ENCODE results near the gene UBE2E2. TPM values are rescaled to one million over a fixed set of nuclear protein-coding genes. Genes with fewer than 3 reads are reported as not detected.

UBE2E2 gene
- total and polyA plus RNA-seq, 7 experiments from 2014 or later, result 2.4 to 28.8 (median 15.3) TPM

DNA sequence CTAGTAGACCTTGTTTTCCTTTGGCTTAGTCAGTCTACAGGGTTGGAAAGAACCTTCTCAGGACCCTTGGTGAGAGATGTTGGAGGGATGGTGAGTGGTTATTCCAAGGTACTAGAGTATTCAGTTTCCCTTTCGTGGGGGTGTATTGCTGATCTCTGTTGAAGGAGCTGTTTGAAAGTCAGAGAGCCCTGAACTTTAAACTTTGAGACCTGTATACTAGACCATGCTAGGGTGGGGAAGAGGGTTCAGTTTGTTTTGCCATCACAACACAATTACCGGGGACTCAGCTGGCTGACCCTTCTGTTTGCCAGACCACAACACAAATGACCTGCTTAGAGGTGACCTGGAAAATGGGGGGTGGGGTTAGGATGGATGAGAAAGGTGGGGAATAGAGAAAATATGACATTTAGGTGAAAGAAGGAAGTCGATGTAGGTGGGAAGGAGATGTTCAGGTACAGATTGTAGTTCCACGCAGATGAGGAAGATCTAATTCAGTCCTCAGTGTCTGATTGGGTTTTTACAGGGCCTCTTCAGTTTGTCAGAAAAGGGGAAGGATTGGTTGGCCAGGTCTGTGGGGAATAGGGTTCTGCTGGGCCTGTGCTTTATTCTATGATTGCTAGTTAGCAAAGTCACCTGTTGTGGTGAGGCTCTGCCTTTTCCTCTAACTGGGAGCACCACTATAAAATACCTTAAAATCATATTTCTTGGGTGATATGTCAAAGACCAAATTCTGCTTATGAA is 6.8 kb downstream of the UBE2E2 start:
- peaks cover 0 to 6% of the 10 kb centered on the region in 2 donors for H3K27me3 ChIP-seq (ENCODE audit: control insufficient read depth in 2 of 2, insufficient read depth in 2 of 2, low read length in 2 of 2)
- ChIA-PET POLR2A (no interaction called here), CTCF (no interaction called here)
- H3K36me3 Mint-ChIP-seq, result peaks cover 0 to 12% (median 0%) of the 10 kb centered on the region in 5 donors
- H3K4me1 ChIP-seq (ENCODE audit: control insufficient read depth in 2 of 2, insufficient read depth in 2 of 2, low read length in 2 of 2), result peaks cover 0 to 1% of the 10 kb centered on the region in 2 donors
- peaks cover 0 to 4% (median 0%) of the 10 kb centered on the region in 5 donors for H3K27me3 Mint-ChIP-seq
- H3K4me3 ChIP-seq (ENCODE audit: low read length), result no peak overlapping the region
- H3K36me3 ChIP-seq (ENCODE audit: control insufficient read depth in 2 of 3, insufficient read depth in 3 of 3, low read length in 3 of 3), result no peaks in the 10 kb centered on the region
- H3K4me1 Mint-ChIP-seq, result peaks cover 3 to 30% (median 20%) of the 10 kb centered on the region in 7 donors
- DNase-seq, result no peak
- peak overlapping the region in 1 of 9 donors; percentile 19 for H3K27ac Mint-ChIP-seq
- H3K4me3 Mint-ChIP-seq, result no peak overlapping the region
- ATAC-seq, result no peak
- no peaks in the 10 kb centered on the region for H3K9me3 ChIP-seq (ENCODE audit: control insufficient read depth in 2 of 3, low read length in 3 of 3)
- no peak overlapping the region for H3K27ac ChIP-seq (ENCODE audit: low read depth, low read length)
- H3K9me3 Mint-ChIP-seq, result no peaks in the 10 kb centered on the region
- intact Hi-C loops (cut with micrococcal nuclease), result loop anchor here (10.0 kb wide), 2 partner anchors 705 to 735 kb away; partner anchors contain the start of genes NKIRAS1 (in 2 of the 2), RPL15 (in 2 of the 2) and NR1D2 (in 1 of the 2)

DNA sequence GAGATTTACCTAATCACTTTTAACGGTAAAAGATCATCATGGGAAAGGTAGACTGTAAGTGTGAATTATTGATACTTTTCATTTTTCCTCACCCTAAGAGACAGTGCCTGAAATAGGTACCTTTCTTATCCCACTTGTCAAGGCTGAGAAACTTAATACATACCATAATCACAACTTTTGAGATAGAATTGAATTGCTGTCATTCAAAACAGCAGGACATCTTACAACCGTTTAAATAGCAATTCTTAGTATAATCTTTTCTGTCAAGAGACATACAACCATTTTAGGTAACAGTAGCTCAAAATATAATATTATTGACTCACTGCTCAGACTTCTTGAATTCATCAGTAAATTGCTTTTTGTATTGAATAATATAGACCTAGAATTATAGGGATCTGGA is 10.7 kb downstream of the UBE2E2 start:
- CTCF ChIA-PET, result no interaction called here
- no peaks in the 10 kb centered on the region for H3K27me3 Mint-ChIP-seq
- no peak for DNase-seq
- Histone ChIP-seq H3K36me3 (ENCODE audit: control insufficient read depth in 2 of 3, insufficient read depth in 3 of 3, low read length in 3 of 3) (no peaks in the 10 kb centered on the region), H3K27ac (ENCODE audit: low read depth, low read length) (no peak overlapping the region), H3K9me3 (ENCODE audit: control insufficient read depth in 2 of 3, low read length in 3 of 3) (no peaks in the 10 kb centered on the region), H3K27me3 (ENCODE audit: control insufficient read depth in 2 of 2, insufficient read depth in 2 of 2, low read length in 2 of 2) (no peaks in the 10 kb centered on the region), H3K4me1 (ENCODE audit: control insufficient read depth in 2 of 2, insufficient read depth in 2 of 2, low read length in 2 of 2) (no peaks in the 10 kb centered on the region), H3K4me3 (ENCODE audit: low read length) (no peak overlapping the region)
- ATAC-seq, result no peak
- intact Hi-C loops (cut with micrococcal nuclease), result no loop called here
- H3K9me3 Mint-ChIP-seq, result no peaks in the 10 kb centered on the region
- peaks cover 0 to 17% (median 0%) of the 10 kb centered on the region in 5 donors for H3K36me3 Mint-ChIP-seq
- POLR2A ChIA-PET, result interaction anchor here (0.9 to 1.3 kb wide), 2 partner anchors 13 to 15 kb away, joined by 3 to 4 read pairs; no protein-coding TSS in a partner anchor
- no peak overlapping the region for H3K4me3 Mint-ChIP-seq
- peaks cover 0 to 25% (median 16%) of the 10 kb centered on the region in 7 donors for H3K4me1 Mint-ChIP-seq
- no peak overlapping the region for H3K27ac Mint-ChIP-seq

DNA sequence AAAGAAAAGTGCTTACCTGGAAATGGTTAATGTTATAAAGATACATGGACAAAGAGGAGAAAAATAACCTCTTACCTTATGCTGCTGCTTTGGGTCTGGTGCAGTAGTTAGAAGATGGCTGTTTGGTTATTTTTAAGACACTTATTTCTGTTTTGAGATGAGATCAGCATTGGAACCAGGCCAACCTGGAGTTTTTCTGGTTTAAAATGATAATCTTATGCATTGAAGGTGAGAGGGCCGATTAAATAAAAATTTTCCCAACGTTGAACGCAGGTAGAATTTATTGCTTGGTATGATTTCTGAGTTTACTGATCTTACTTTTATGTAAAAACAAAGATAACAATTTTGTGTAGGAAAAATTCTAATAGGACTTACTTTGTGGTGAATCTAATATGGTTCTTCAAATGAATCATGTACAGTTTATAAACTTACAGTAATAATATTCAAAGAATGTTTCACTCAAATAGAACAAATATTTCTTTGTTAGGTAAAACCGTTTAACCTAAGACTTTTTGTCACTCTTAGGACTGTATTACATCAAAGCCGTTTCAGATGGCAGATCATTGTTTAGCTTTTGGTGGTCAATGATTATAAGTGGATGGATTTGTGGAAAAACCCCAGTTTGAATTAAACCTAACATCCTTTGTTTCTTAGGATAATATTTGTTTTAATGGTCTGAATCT is 14.9 kb downstream of the UBE2E2 start:
- Histone ChIP-seq H3K4me1 (ENCODE audit: control insufficient read depth in 2 of 2, insufficient read depth in 2 of 2, low read length in 2 of 2) (peaks cover 0 to 5% of the 10 kb centered on the region in 2 donors), H3K27me3 (ENCODE audit: control insufficient read depth in 2 of 2, insufficient read depth in 2 of 2, low read length in 2 of 2) (no peaks in the 10 kb centered on the region), H3K4me3 (ENCODE audit: low read length) (no peak overlapping the region), H3K36me3 (ENCODE audit: control insufficient read depth in 2 of 3, insufficient read depth in 3 of 3, low read length in 3 of 3) (no peaks in the 10 kb centered on the region), H3K9me3 (ENCODE audit: control insufficient read depth in 2 of 3, low read length in 3 of 3) (no peaks in the 10 kb centered on the region), H3K27ac (ENCODE audit: low read depth, low read length) (no peak overlapping the region)
- DNase-seq (no peak), ATAC-seq (no peak)
- intact Hi-C loops (cut with micrococcal nuclease), result no loop called here
- Mint-ChIP-seq H3K27ac (no peak overlapping the region), H3K4me1 (peaks cover 0 to 44% (median 34%) of the 10 kb centered on the region in 7 donors), H3K36me3 (peaks cover 0 to 12% (median 8%) of the 10 kb centered on the region in 5 donors), H3K4me3 (no peak overlapping the region), H3K9me3 (peaks cover 0 to 11% (median 3%) of the 10 kb centered on the region in 11 donors), H3K27me3 (no peaks in the 10 kb centered on the region)
- CTCF ChIA-PET, result no interaction called here
- POLR2A ChIA-PET, result no interaction called here

DNA sequence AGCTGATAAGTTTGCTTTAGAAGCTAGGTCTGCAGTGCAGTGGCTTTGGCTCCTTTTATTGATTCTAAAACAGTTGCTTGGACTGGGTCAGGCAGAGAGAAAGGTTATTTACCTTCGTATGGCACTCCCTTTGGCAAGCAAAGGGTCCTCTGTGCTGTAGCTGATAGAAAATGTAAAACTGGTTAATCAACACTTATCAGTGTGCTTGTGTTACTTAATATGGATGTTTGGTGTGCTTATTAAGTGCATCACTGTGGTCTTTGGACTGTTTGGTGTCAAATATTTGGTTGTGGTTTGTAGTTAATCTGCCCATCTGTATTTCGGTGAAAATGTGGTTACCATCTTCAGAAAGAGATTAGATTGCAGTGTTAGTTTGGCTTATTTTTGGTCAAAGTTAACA is 16.0 kb downstream of the UBE2E2 start:
- DNase-seq, result no peak
- H3K4me3 Mint-ChIP-seq, result peak overlapping the region in 1 of 10 donors; percentile 21
- no peaks in the 10 kb centered on the region for H3K36me3 ChIP-seq (ENCODE audit: control insufficient read depth in 2 of 3, insufficient read depth in 3 of 3, low read length in 3 of 3)
- H3K27ac Mint-ChIP-seq, result peak overlapping the region in 3 of 9 donors; percentile 1 to 3 (median 1)
- H3K27me3 ChIP-seq (ENCODE audit: control insufficient read depth in 2 of 2, insufficient read depth in 2 of 2, low read length in 2 of 2), result no peaks in the 10 kb centered on the region
- POLR2A ChIA-PET, result no interaction called here
- CTCF ChIA-PET, result no interaction called here
- peaks cover 0 to 44% (median 31%) of the 10 kb centered on the region in 7 donors for H3K4me1 Mint-ChIP-seq
- no peaks in the 10 kb centered on the region for H3K9me3 ChIP-seq (ENCODE audit: control insufficient read depth in 2 of 3, low read length in 3 of 3)
- no peak overlapping the region for H3K4me3 ChIP-seq (ENCODE audit: low read length)
- H3K9me3 Mint-ChIP-seq, result peaks cover 0 to 11% (median 5%) of the 10 kb centered on the region in 11 donors
- no peak overlapping the region for H3K27ac ChIP-seq (ENCODE audit: low read depth, low read length)
- H3K36me3 Mint-ChIP-seq, result peaks cover 0 to 12% (median 11%) of the 10 kb centered on the region in 5 donors
- H3K27me3 Mint-ChIP-seq, result no peaks in the 10 kb centered on the region
- peaks cover 0 to 5% of the 10 kb centered on the region in 2 donors for H3K4me1 ChIP-seq (ENCODE audit: control insufficient read depth in 2 of 2, insufficient read depth in 2 of 2, low read length in 2 of 2)
- ATAC-seq, result no peak
- intact Hi-C loops (cut with micrococcal nuclease), result no loop called here

DNA sequence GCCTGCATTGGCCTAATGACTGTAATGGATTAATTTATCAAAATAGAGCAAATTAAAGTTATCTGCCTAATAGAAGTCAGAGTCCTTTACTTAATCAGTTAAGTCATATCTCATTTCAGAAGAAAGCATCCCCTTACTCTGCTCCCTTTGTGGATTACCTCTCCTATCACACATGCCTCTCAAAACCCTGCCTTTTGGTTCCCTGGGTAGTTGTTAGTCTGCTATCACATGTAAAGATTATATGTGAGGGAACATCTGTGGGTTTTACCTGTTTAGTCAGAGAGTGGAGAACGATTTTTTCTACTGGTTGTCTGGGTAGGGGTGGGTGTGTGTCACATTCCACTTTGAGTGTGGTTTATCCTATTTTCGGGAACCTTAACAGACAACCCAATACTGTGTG is 16.4 kb downstream of the UBE2E2 start:
- DNase-seq (no peak), ATAC-seq (no peak)
- Mint-ChIP-seq H3K4me1 (peaks cover 0 to 44% (median 31%) of the 10 kb centered on the region in 7 donors), H3K27me3 (no peaks in the 10 kb centered on the region), H3K4me3 (peak overlapping the region in 1 of 10 donors; percentile 21), H3K36me3 (peaks cover 0 to 12% (median 11%) of the 10 kb centered on the region in 5 donors), H3K9me3 (peaks cover 0 to 12% (median 5%) of the 10 kb centered on the region in 11 donors), H3K27ac (peak overlapping the region in 3 of 9 donors; percentile 1 to 26 (median 3))
- H3K27me3 ChIP-seq (ENCODE audit: control insufficient read depth in 2 of 2, insufficient read depth in 2 of 2, low read length in 2 of 2), result no peaks in the 10 kb centered on the region
- H3K4me1 ChIP-seq (ENCODE audit: control insufficient read depth in 2 of 2, insufficient read depth in 2 of 2, low read length in 2 of 2), result peaks cover 0 to 5% of the 10 kb centered on the region in 2 donors
- no peaks in the 10 kb centered on the region for H3K9me3 ChIP-seq (ENCODE audit: control insufficient read depth in 2 of 3, low read length in 3 of 3)
- ChIA-PET POLR2A (no interaction called here), CTCF (no interaction called here)
- intact Hi-C loops (cut with micrococcal nuclease), result no loop called here
- no peak overlapping the region for H3K27ac ChIP-seq (ENCODE audit: low read depth, low read length)
- H3K4me3 ChIP-seq (ENCODE audit: low read length), result no peak overlapping the region
- no peaks in the 10 kb centered on the region for H3K36me3 ChIP-seq (ENCODE audit: control insufficient read depth in 2 of 3, insufficient read depth in 3 of 3, low read length in 3 of 3)

DNA sequence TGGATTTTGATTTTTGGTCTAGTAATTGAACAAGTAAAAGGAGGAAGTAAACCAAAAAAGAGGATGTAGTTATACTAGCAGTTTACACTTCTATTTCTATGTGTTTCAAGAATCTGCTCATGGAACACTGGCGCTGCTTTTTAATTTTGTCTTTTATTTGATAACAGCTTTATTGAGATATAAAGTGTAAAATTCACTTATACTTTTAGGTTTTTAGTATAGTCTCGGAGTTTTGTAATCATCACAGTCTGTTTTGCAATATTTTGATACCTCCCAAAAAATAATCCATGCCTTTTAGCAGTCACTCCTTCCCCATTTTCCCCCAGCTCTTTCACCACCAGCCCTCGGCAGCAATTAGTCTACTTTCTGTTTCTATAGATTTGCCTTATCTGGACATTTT is 18.0 kb downstream of the UBE2E2 start:
- H3K36me3 Mint-ChIP-seq, result peaks cover 0 to 12% (median 9%) of the 10 kb centered on the region in 5 donors
- H3K36me3 ChIP-seq (ENCODE audit: control insufficient read depth in 2 of 3, insufficient read depth in 3 of 3, low read length in 3 of 3), result no peaks in the 10 kb centered on the region
- no peak overlapping the region for H3K4me3 Mint-ChIP-seq
- no peak overlapping the region for H3K27ac Mint-ChIP-seq
- no peak for ATAC-seq
- no peaks in the 10 kb centered on the region for H3K27me3 ChIP-seq (ENCODE audit: control insufficient read depth in 2 of 2, insufficient read depth in 2 of 2, low read length in 2 of 2)
- intact Hi-C loops (cut with micrococcal nuclease), result no loop called here
- no peak overlapping the region for H3K4me3 ChIP-seq (ENCODE audit: low read length)
- H3K9me3 Mint-ChIP-seq, result peaks cover 0 to 15% (median 7%) of the 10 kb centered on the region in 11 donors
- no peaks in the 10 kb centered on the region for H3K9me3 ChIP-seq (ENCODE audit: control insufficient read depth in 2 of 3, low read length in 3 of 3)
- CTCF ChIA-PET, result no interaction called here
- H3K27ac ChIP-seq (ENCODE audit: low read depth, low read length), result no peak overlapping the region
- peaks cover 0 to 5% of the 10 kb centered on the region in 2 donors for H3K4me1 ChIP-seq (ENCODE audit: control insufficient read depth in 2 of 2, insufficient read depth in 2 of 2, low read length in 2 of 2)
- DNase-seq, result no peak
- H3K27me3 Mint-ChIP-seq, result no peaks in the 10 kb centered on the region
- peaks cover 0 to 47% (median 32%) of the 10 kb centered on the region in 7 donors for H3K4me1 Mint-ChIP-seq
- POLR2A ChIA-PET, result no interaction called here
